GM12878 (cell line): ENCODE results near the gene SAMD9L. TPM values are rescaled to one million over a fixed set of nuclear protein-coding genes. Genes with fewer than 3 reads are reported as not detected.

Experiments
- ATAC-seq: fragments of 200-7000 bp; cut with Tn5 transposase; 3 replicates; pipeline ENCODE4 v1.9.1; 2020; ENCODE audit warnings: mild to moderate bottlenecking, moderate library complexity
- BruUV-seq: library from RNA; stranded (reverse); fragments of 400-500 nt; replicated peaks from 2 replicates; lab custom pipeline; 2021; lab: Mats Ljungman, UMichigan
- CTCF ChIA-PET: fragments of 300-600 bp; sonication (Branson Sonifier 250); formaldehyde crosslinking; extraction: SDS; loops from one replicate; lab custom pipeline; 2021; ENCODE audit warnings: inconsistent platforms; lab: Yijun Ruan, JAX
- POLR2A ChIA-PET: fragments of 350-600 bp; formaldehyde crosslinking; extraction: SDS; loops from one replicate; lab custom pipeline; 2021; ENCODE audit warnings: inconsistent platforms; lab: Charles Lee
- RAD21 ChIA-PET: fragments of 300-600 bp; sonication (Branson Sonifier 250); formaldehyde crosslinking; loops from one replicate; lab custom pipeline; 2023; ENCODE audit warnings: antibody characterized with exemption; ENCODE audit not compliant: unreplicated experiment; lab: Charles Lee
- SMC1A ChIA-PET: fragments of 300-600 bp; sonication (Branson Sonifier 250); formaldehyde crosslinking; loops from one replicate; lab custom pipeline; 2023; ENCODE audit not compliant: unreplicated experiment, uncharacterized antibody; lab: Charles Lee
- DNase-seq: peaks from one replicate; pipeline ENCODE4 v3.0.0-alpha.2; 2011; ENCODE audit warnings: low read depth, low spot score
- FAIRE-seq: peaks from 3 replicates; lab custom pipeline; 2011; peaks lifted over from hg19 to GRCh38; lab: Jason Lieb, UNC
- H2AFZ ChIP-seq: 2 replicates; pipeline ENCODE4 v1.6.0; 2011; ENCODE audit warnings: low read depth, low read length, control low read depth; ENCODE audit not compliant: control insufficient read depth
- H3K27ac ChIP-seq: 2 replicates; pipeline ENCODE4 v1.5.1; 2011; ENCODE audit warnings: control low read depth; ENCODE audit not compliant: control insufficient read depth, insufficient read depth
- H3K27me3 ChIP-seq, 2 experiments: replicated peaks in 1 of 2; 2 replicates each; pipeline versions ENCODE4 v1.6.0 to v1.6.1; 2011; ENCODE audit warnings: low read length in 1 of 2; ENCODE audit not compliant: control insufficient read depth in 2 of 2, insufficient read depth in 2 of 2
- H3K36me3 ChIP-seq, 2 experiments: 2 replicates each; pipeline ENCODE4 v1.5.1; 2011; ENCODE audit warnings: low read length in 1 of 2; ENCODE audit not compliant: control insufficient read depth in 2 of 2, insufficient read depth in 2 of 2
- H3K4me1 ChIP-seq: 2 replicates; pipeline ENCODE4 v1.6.1; 2011; ENCODE audit warnings: mild to moderate bottlenecking, low read length, moderate library complexity, mixed read lengths; ENCODE audit not compliant: control insufficient read depth, insufficient read depth
- H3K4me2 ChIP-seq: 2 replicates; pipeline ENCODE4 v1.6.0; 2011; ENCODE audit warnings: control low read depth; ENCODE audit not compliant: control insufficient read depth, insufficient read depth
- H3K4me3 ChIP-seq: fragments of 200-600 bp; sonication (generic); 2 replicates; pipeline ENCODE4 v1.5.1; 2016
- H3K79me2 ChIP-seq: 2 replicates; pipeline ENCODE4 v1.6.0; 2011; ENCODE audit warnings: low read length; ENCODE audit not compliant: control insufficient read depth, insufficient read depth
- H3K9ac ChIP-seq: 2 replicates; pipeline ENCODE4 v1.8.0; 2011; ENCODE audit warnings: low read length, control low read depth, mixed read lengths; ENCODE audit not compliant: control insufficient read depth, insufficient read depth
- H3K9me3 ChIP-seq: replicated peaks from 3 replicates; pipeline ENCODE4 v1.5.1; 2011; ENCODE audit warnings: mild to moderate bottlenecking, low read length; ENCODE audit not compliant: control insufficient read depth, insufficient read depth
- H4K20me1 ChIP-seq: 2 replicates; pipeline ENCODE4 v1.6.0; 2011; ENCODE audit not compliant: control insufficient read depth, insufficient read depth
- BCL11A ChIP-seq: IDR thresholded peaks from 2 replicates; pipeline ENCODE4 v1.6.1; 2011; ENCODE audit warnings: low read depth, low read length
- E2F4 ChIP-seq: IDR thresholded peaks from 2 replicates; pipeline ENCODE4 v1.6.1; 2012; ENCODE audit warnings: low read depth, low read length, improper control_type of control experiment
- EP300 ChIP-seq, 2 experiments: fragments of 150-350 bp in 1 of 2; IDR thresholded peaks; 2 replicates each; pipeline ENCODE4 v1.6.1; 2011 to 2012; ENCODE audit warnings: low read depth in 2 of 2, low read length in 2 of 2, borderline replicate concordance in 1 of 2, improper control_type of control experiment in 1 of 2, inconsistent platforms in 1 of 2; ENCODE audit not compliant: control insufficient read depth in 1 of 2
- ESRRA ChIP-seq: IDR thresholded peaks from 2 replicates; pipeline ENCODE4 v1.6.1; 2012; ENCODE audit warnings: mild to moderate bottlenecking, low read length, improper control_type of control experiment
- EZH2 ChIP-seq: IDR thresholded peaks from 2 replicates; pipeline ENCODE4 v1.6.1; 2012; ENCODE audit warnings: low read depth, mild to moderate bottlenecking, control low read depth, inconsistent platforms, low read length, borderline replicate concordance; ENCODE audit not compliant: control insufficient read depth
- FOS ChIP-seq: IDR thresholded peaks from 3 replicates; pipeline ENCODE4 v1.6.1; 2011; ENCODE audit warnings: borderline replicate concordance; ENCODE audit not compliant: insufficient read length; ENCODE audit errors: extremely low read depth
- HDGF ChIP-seq: fragments of 450-650 bp; IDR thresholded peaks from 2 replicates; pipeline ENCODE4 v1.6.1; 2016; ENCODE audit warnings: antibody characterized with exemption
- LARP7 ChIP-seq: fragments of 450-650 bp; IDR thresholded peaks from 2 replicates; pipeline ENCODE4 v1.6.1; 2017; ENCODE audit warnings: mild to moderate bottlenecking
- MYB ChIP-seq: fragments of 150-350 bp; IDR thresholded peaks from 2 replicates; pipeline ENCODE4 v1.6.1; 2014; ENCODE audit warnings: mild to moderate bottlenecking, low read depth, low read length, borderline replicate concordance
- NFYB ChIP-seq: IDR thresholded peaks from 2 replicates; pipeline ENCODE4 v1.6.1; 2011; ENCODE audit warnings: low read depth, mild to moderate bottlenecking, low read length, improper control_type of control experiment, moderate library complexity; ENCODE audit not compliant: insufficient read depth
- POLR2AphosphoS5 ChIP-seq: IDR thresholded peaks from 2 replicates; pipeline ENCODE4 v1.6.1; 2011; ENCODE audit warnings: mild to moderate bottlenecking, low read length, inconsistent platforms
- SKIL ChIP-seq: fragments of 450-650 bp; IDR thresholded peaks from 2 replicates; pipeline ENCODE4 v1.6.1; 2017; ENCODE audit warnings: mild to moderate bottlenecking, low read depth, inconsistent platforms; ENCODE audit not compliant: poor library complexity, severe bottlenecking
- SMC3 ChIP-seq: IDR thresholded peaks from 2 replicates; pipeline ENCODE4 v1.6.1; 2011; ENCODE audit warnings: low read length, improper control_type of control experiment, borderline replicate concordance
- STAT3 ChIP-seq: IDR thresholded peaks from 2 replicates; pipeline ENCODE4 v1.6.1; 2011; ENCODE audit warnings: low read depth, low read length, improper control_type of control experiment
- USF2 ChIP-seq: IDR thresholded peaks from 2 replicates; pipeline ENCODE4 v1.6.1; 2011; ENCODE audit warnings: low read depth, low read length, improper control_type of control experiment, borderline replicate concordance
- ZBTB33 ChIP-seq: fragments of 450-650 bp; IDR thresholded peaks from 2 replicates; pipeline ENCODE4 v1.6.1; 2017; ENCODE audit warnings: mild to moderate bottlenecking
- ZNF217 ChIP-seq: fragments of 450-650 bp; IDR thresholded peaks from 2 replicates; pipeline ENCODE4 v1.6.1; 2017; ENCODE audit warnings: antibody characterized with exemption, mild to moderate bottlenecking
- ZNF274 ChIP-seq: IDR thresholded peaks from one replicate; pipeline ENCODE4 v1.8.0; 2011; ENCODE audit not compliant: insufficient read length, insufficient read depth
- WGBS: methylation state at CpG from one replicate; pipeline ENCODE4 v1.1.6; 2016; ENCODE audit warnings: low lambda C conversion rate; ENCODE audit not compliant: insufficient replicate concordance, insufficient coverage; ENCODE audit errors: missing lambda C conversion rate; 5-methylcytosine and 5-hydroxymethylcytosine counted together
- in situ Hi-C: fragments of 300-500 bp; cut with MboI; formaldehyde crosslinking; loops from 9 replicates; pipeline ENCODE4 v1.14.3; 2018; ENCODE audit warnings: mixed read lengths
- intact Hi-C: fragments of 100-400 bp; cut with micrococcal nuclease; formaldehyde crosslinking; loops from one replicate; pipeline ENCODE4 v1.14.2; 2022; ENCODE audit not compliant: unreplicated experiment
- polyA plus RNA-seq, 11 experiments: library from polyadenylated mRNA; depleted of rRNA in 4 of 11; unstranded in 6 of 11; stranded (reverse) in 5 of 11; fragments of >200 nt; fragmentation: Nextera tagmentation in 4 of 11; fragmentation: Illumina TruSeq in 1 of 11; extraction: Ambion mirVana in 4 of 11; extraction: Trizol in 1 of 11; gene quantifications; 1 replicate in 1 of 11; 2 replicates in 10 of 11; pipeline versions ENCODE4 v1.2.1 to v1.2.3, GENCODE V29; 2011 to 2016; ENCODE audit warnings: inconsistent platforms in 2 of 11, missing spikeins in 2 of 11, low read depth in 1 of 11
- total RNA-seq, 4 experiments: library from RNA; depleted of rRNA in 3 of 4; stranded (reverse); fragments of >200 nt in 3 of 4; fragmentation: Illumina TruSeq in 1 of 4; extraction: Trizol in 1 of 4; gene quantifications; 2 replicates each; pipeline versions ENCODE4 v1.2.1 to v1.2.3, GENCODE V29; 2013 to 2021

Gene SAMD9L
- total and polyA plus RNA-seq, 10 of the 15 experiments (the other 5 are each of a cell fraction or from before 2014, with no cell fraction given), result 22.3 to 51.3 (median 29.6) TPM

- in situ Hi-C loops (no loop called here), intact Hi-C loops (loop anchor here (5.0 kb wide), 1 partner anchor 52 kb away; the partner anchor contains the start of gene HEPACAM2)
- H3K4me3 ChIP-seq, result no peak overlapping the region
- no peak for ATAC-seq
- SMC1A ChIA-PET, result interaction anchor here (0.6 kb wide), 1 partner anchor 222 kb away, joined by 3 read pairs; no protein-coding TSS in a partner anchor
- no peak overlapping the region for H3K4me2 ChIP-seq
- TF ChIP-seq STAT3 (no peak), MYB (no peak), ESRRA (no peak), SMC3 (no peak), POLR2AphosphoS5 (no peak), NFYB (no peak), LARP7 (no peak), FOS (no peak), EZH2 (no peak), HDGF (no peak), ZNF274 (no peak), SKIL (no peak), BCL11A (no peak), E2F4 (no peak), USF2 (no peak), EP300 (IDR thresholded peaks at IDR 0.05; ENCODE audit: borderline replicate concordance in 1 of 2, control insufficient read depth in 1 of 2, low read depth in 2 of 2, low read length in 2 of 2) (no peak), ZBTB33 (no peak), ZNF217 (no peak)
- no peaks in the 10 kb centered on the region for H3K4me1 ChIP-seq
- CTCF ChIA-PET, result interaction anchor here (0.7 kb wide), 1 partner anchor 55 kb away, joined by 3 read pairs; no protein-coding TSS in a partner anchor
- H3K79me2 ChIP-seq, result no peaks in the 10 kb centered on the region
- no peaks in the 10 kb centered on the region for H3K27me3 ChIP-seq
- no peak for FAIRE-seq
- no peaks in the 10 kb centered on the region for H3K36me3 ChIP-seq
- POLR2A ChIA-PET, result no interaction called here
- no peak overlapping the region for H2AFZ ChIP-seq
- no peak overlapping the region for H3K27ac ChIP-seq
- peaks cover 8% of the 10 kb centered on the region; the same call in 2 of the 3 replicates for H3K9me3 ChIP-seq
- H4K20me1 ChIP-seq, result no peaks in the 10 kb centered on the region
- no peak for DNase-seq
- no peak overlapping the region for H3K9ac ChIP-seq
- RAD21 ChIA-PET, result no interaction called here
- no TSS peak for BruUV-seq
- WGBS, result 63% methylated on average over 2 of the region's 2 CpGs
Measured at GRCh38 chr7:93175219-93175618, 27.0 kb upstream of the SAMD9L start.
